K562 (cell line): ENCODE results near the gene GRB2. TPM values are rescaled to one million over a fixed set of nuclear protein-coding genes. Genes with fewer than 3 reads are reported as not detected.

ENCODE experiments used
- ATAC-seq: fragments of 200-7000 bp; cut with Tn5 transposase; 3 replicates; pipeline ENCODE4 v1.9.1; 2020; ENCODE audit warnings: moderate library complexity
- BruUV-seq: library from RNA; stranded (reverse); fragments of 400-500 nt; replicated peaks from 2 replicates; lab custom pipeline; 2021; lab: Mats Ljungman, UMichigan
- CTCF ChIA-PET: fragments of 300-600 bp; formaldehyde crosslinking; extraction: SDS; loops from one replicate; lab custom pipeline; 2021; ENCODE audit warnings: low intra/inter-chr PET ratio; lab: Yijun Ruan, JAX
- POLR2A ChIA-PET: fragments of 300-600, 350-650 bp; sonication (Branson Sonifier 250); formaldehyde crosslinking; extraction: SDS; loops from one replicate; lab custom pipeline; 2021; ENCODE audit warnings: antibody characterized with exemption, inconsistent platforms; lab: Yijun Ruan, JAX
- DNase-seq, 4 experiments: peaks; one replicate each; pipeline versions ENCODE4 v3.0.0 to v3.0.0-alpha.2; 2011 to 2018; ENCODE audit warnings: low spot score in 3 of 4, mixed read lengths in 3 of 4; ENCODE audit errors: extremely low read depth in 1 of 4
- FAIRE-seq: peaks from 2 replicates; lab custom pipeline; 2011; peaks lifted over from hg19 to GRCh38; lab: Jason Lieb, UNC
- H2AFZ ChIP-seq: 2 replicates; pipeline ENCODE4 v1.6.0; 2011; ENCODE audit warnings: low read depth, low read length, control low read depth, inconsistent platforms
- H3K27ac ChIP-seq: fragments of 200-600 bp; 3 replicates; pipeline ENCODE4 v1.8.0; 2011; ENCODE audit warnings: low read depth, mild to moderate bottlenecking, control low read depth, inconsistent platforms, low read length, moderate library complexity, mixed read lengths; ENCODE audit errors: extremely low read depth
- H3K27me3 ChIP-seq, 2 experiments: fragments of 300-600 bp in 1 of 2; 2 replicates in 1 of 2; 3 replicates in 1 of 2; pipeline versions ENCODE4 v1.6.0 to v1.8.0; 2011; ENCODE audit warnings: inconsistent platforms in 2 of 2, low read length in 2 of 2, mild to moderate bottlenecking in 1 of 2, mixed read lengths in 1 of 2, moderate library complexity in 1 of 2; ENCODE audit not compliant: control insufficient read depth in 2 of 2, insufficient read depth in 2 of 2
- H3K36me3 ChIP-seq: fragments of 300-600 bp; 3 replicates; pipeline ENCODE4 v1.8.0; 2011; ENCODE audit warnings: mild to moderate bottlenecking, low read length, inconsistent platforms; ENCODE audit not compliant: control insufficient read depth, insufficient read depth
- H3K4me1 ChIP-seq, 2 experiments: fragments of 200-600 bp in 1 of 2; replicated peaks in 1 of 2; 2 replicates in 1 of 2; 3 replicates in 1 of 2; pipeline versions ENCODE4 v1.5.1 to v1.8.0; 2011; ENCODE audit warnings: inconsistent platforms in 2 of 2, low read length in 2 of 2, mild to moderate bottlenecking in 1 of 2, mixed read lengths in 1 of 2, moderate library complexity in 1 of 2; ENCODE audit not compliant: control insufficient read depth in 2 of 2, insufficient read depth in 2 of 2
- H3K4me2 ChIP-seq: 2 replicates; pipeline ENCODE4 v1.6.1; 2011; ENCODE audit warnings: low read length, control low read depth, inconsistent platforms, mixed read lengths; ENCODE audit not compliant: insufficient read depth
- H3K4me3 ChIP-seq: fragments of 200-600 bp; sonication (generic), shearing (Covaris generic); 2 replicates; pipeline ENCODE4 v1.5.1; 2016; ENCODE audit warnings: control low read depth, inconsistent platforms
- H3K79me2 ChIP-seq: fragments of 200-600 bp; 3 replicates; pipeline ENCODE4 v1.8.0; 2011; ENCODE audit warnings: low read length, inconsistent platforms; ENCODE audit not compliant: control insufficient read depth, insufficient read depth
- H3K9ac ChIP-seq, 2 experiments: 2 replicates each; pipeline versions ENCODE4 v1.6.0 to v1.6.1; 2011; ENCODE audit warnings: low read depth in 2 of 2, low read length in 2 of 2, control low read depth in 1 of 2, inconsistent platforms in 1 of 2, mild to moderate bottlenecking in 1 of 2, mixed read lengths in 1 of 2; ENCODE audit not compliant: insufficient read depth in 1 of 2
- H3K9me1 ChIP-seq: one replicate; pipeline ENCODE4 v1.6.0; 2011; ENCODE audit warnings: inconsistent platforms, mild to moderate bottlenecking, low read length, moderate library complexity; ENCODE audit not compliant: control insufficient read depth, insufficient read depth
- H3K9me3 ChIP-seq: replicated peaks from 2 replicates; pipeline ENCODE4 v1.5.1; 2011; ENCODE audit warnings: low read depth, low read length, inconsistent platforms; ENCODE audit not compliant: control insufficient read depth, insufficient read depth
- H4K20me1 ChIP-seq: replicated peaks from 2 replicates; pipeline ENCODE4 v1.6.1; 2011; ENCODE audit warnings: low read length, inconsistent platforms, mixed read lengths; ENCODE audit not compliant: control insufficient read depth, insufficient read depth
- CBX1 ChIP-seq: sonication (generic); IDR thresholded peaks from 2 replicates; pipeline ENCODE4 v1.6.1; 2016; ENCODE audit warnings: antibody characterized with exemption, low read depth, mild to moderate bottlenecking
- CCNT2 ChIP-seq: IDR thresholded peaks from 2 replicates; pipeline ENCODE4 v1.6.1; 2011; ENCODE audit warnings: borderline replicate concordance, low read depth, mild to moderate bottlenecking, moderate library complexity, mixed read lengths, low read length; ENCODE audit not compliant: insufficient read length; ENCODE audit errors: extremely low read depth
- FIP1L1 ChIP-seq: fragments of 200-400 bp; formaldehyde crosslinking; IDR thresholded peaks from 2 replicates; pipeline ENCODE4 v1.6.1; 2018; ENCODE audit warnings: mild to moderate bottlenecking, low read depth, low read length; ENCODE audit not compliant: poor library complexity, severe bottlenecking
- JUNB ChIP-seq: fragments of 450-650 bp; formaldehyde crosslinking; conservative IDR thresholded peaks from 2 replicates; pipeline ENCODE4 v1.4.0; 2020; ENCODE audit warnings: mild to moderate bottlenecking
- TAL1 ChIP-seq: fragments of 450-650 bp; IDR thresholded peaks from 2 replicates; pipeline ENCODE4 v1.6.1; 2016; ENCODE audit warnings: mild to moderate bottlenecking
- ZBTB17 ChIP-seq: fragments of 450-650 bp; formaldehyde crosslinking; IDR thresholded peaks from 2 replicates; pipeline ENCODE4 v1.4.0; 2020; ENCODE audit warnings: mild to moderate bottlenecking
- ZNF253 ChIP-seq: fragments of 250-450 bp; sonication (Bioruptor Pico); conservative IDR thresholded peaks from 2 replicates; pipeline ENCODE4 v1.6.1; 2021; ENCODE audit warnings: mild to moderate bottlenecking
- ZNF311 ChIP-seq: fragments of 250-450 bp; sonication (Bioruptor Pico); IDR thresholded peaks from 2 replicates; pipeline ENCODE4 v1.4.0; 2020; ENCODE audit warnings: mild to moderate bottlenecking, moderate library complexity
- ZNF589 ChIP-seq: fragments of 200-800 bp; sonication (Bioruptor generic); IDR thresholded peaks from 2 replicates; pipeline ENCODE4 v1.6.1; 2016; ENCODE audit warnings: low read depth, missing genetic modification characterization, missing compliant biosample characterization
- ZNF76 ChIP-seq: fragments of 250-450 bp; sonication (Bioruptor Pico); IDR thresholded peaks from 2 replicates; pipeline ENCODE4 v1.4.0; 2020; ENCODE audit warnings: mild to moderate bottlenecking, moderate library complexity, borderline replicate concordance
- WGBS: fragments of 100-300 bp; shearing (Covaris generic); methylation state at CpG from one replicate; pipeline ENCODE4 v1.1.6; 2016; ENCODE audit warnings: low coverage, mixed read lengths; ENCODE audit not compliant: insufficient coverage; ENCODE audit errors: missing lambda C conversion rate; 5-methylcytosine and 5-hydroxymethylcytosine counted together
- in situ Hi-C: fragments of 300-500 bp; cut with MboI; formaldehyde crosslinking; loops from 4 replicates; pipeline ENCODE4 v1.15.0; 2018; ENCODE audit warnings: inconsistent platforms, mixed read lengths
- intact Hi-C: fragments of 100-400 bp; cut with micrococcal nuclease; formaldehyde crosslinking; loops from 2 replicates; pipeline ENCODE4 v1.14.2; 2022
- polyA plus RNA-seq, 8 experiments: library from polyadenylated mRNA; depleted of rRNA in 4 of 8; stranded (reverse) in 5 of 8; unstranded in 3 of 8; fragments of >200 nt; fragmentation: Nextera tagmentation in 2 of 8; fragmentation: Illumina TruSeq in 1 of 8; extraction: Ambion mirVana in 2 of 8; extraction: Trizol in 1 of 8; gene quantifications; 2 replicates each; pipeline versions ENCODE4 v1.2.1 to v1.2.3, GENCODE V29; 2011 to 2014; ENCODE audit warnings: inconsistent platforms in 1 of 8, missing spikeins in 1 of 8
- total RNA-seq, 7 experiments: library from RNA; depleted of rRNA in 6 of 7; stranded (reverse); fragments of >200 nt in 6 of 7; fragmentation: Illumina TruSeq in 2 of 7; extraction: Trizol in 2 of 7; gene quantifications; 2 replicates each; pipeline versions ENCODE4 v1.2.1 to v1.2.3, GENCODE V29; 2011 to 2021; ENCODE audit warnings: low replicate concordance in 1 of 7

The GRB2 gene
- total and polyA plus RNA-seq, 9 of the 15 experiments (the other 6 are each of a cell fraction or from before 2014, with no cell fraction given): 57.2 to 136 (median 84.8) TPM

- no TSS peak for BruUV-seq
- Histone ChIP-seq H2AFZ (no peak overlapping the region), H3K79me2 (peaks cover 96% of the 10 kb centered on the region), H3K9me1 (no peaks in the 10 kb centered on the region), H3K27me3 (no peaks in the 10 kb centered on the region), H3K27ac (no peak overlapping the region), H4K20me1 (peaks cover 24% of the 10 kb centered on the region), H3K4me1 (peaks cover 5 to 13% of the 10 kb centered on the region in 2 experiments; a peak in 4 of 5 replicates), H3K9me3 (no peaks in the 10 kb centered on the region), H3K4me3 (no peak overlapping the region), H3K4me2 (no peak overlapping the region), H3K36me3 (peaks cover 51% of the 10 kb centered on the region), H3K9ac (no peak overlapping the region)
- no peak for TF ChIP-seq JUNB (CRISPR knock-in tag)
- TF ChIP-seq CCNT2: no peak
- TF ChIP-seq ZNF76: no peak
- TF ChIP-seq TAL1: no peak
- TF ChIP-seq ZBTB17 (CRISPR knock-in tag): no peak
- no peak for TF ChIP-seq FIP1L1
- TF ChIP-seq CBX1: no peak
- TF ChIP-seq ZNF311 (CRISPR knock-in tag): no peak
- TF ChIP-seq ZNF253: no peak
- TF ChIP-seq ZNF589: no peak
- in situ Hi-C loops (no loop called here), intact Hi-C loops (no loop called here)
- CTCF ChIA-PET: no interaction called here
- POLR2A ChIA-PET: interaction anchor here (0.9 to 6.2 kb wide), 4 partner anchors 8 to 55 kb away, joined by 3 to 40 read pairs (median 4); no protein-coding TSS in a partner anchor
- ATAC-seq (no peak), DNase-seq (no peak), FAIRE-seq (no peak)
- 62% methylated on average over 3 of the region's 3 CpGs for WGBS
These were observed 12.9 kb downstream of the GRB2 start for GRCh38 chr17:75392559-75392958.
